ENCODE results near the gene SHISAL2A. TPM values are rescaled to one million over a fixed set of nuclear protein-coding genes. Genes with fewer than 3 reads are reported as not detected.
A peak's percentile ranks its signal among the peaks of the same experiment; 100 is the strongest.

SHISAL2A gene
- total and polyA plus RNA-seq, 2 of the 13 experiments (the other 11 are each of a cell fraction or from before 2014, with no cell fraction given) = not detected

- TF ChIP-seq ZNF768 (CRISPR knock-in tag; IDR thresholded peaks at IDR 0.05) (peak; percentile 61; the same call in 1 of the 2 replicates), DDIT3 (CRISPR knock-in tag; IDR thresholded peaks at IDR 0.05) (no peak), ATAD3A (CRISPR knock-in tag; IDR thresholded peaks at IDR 0.05) (no peak), HNRNPUL1 (IDR thresholded peaks at IDR 0.05; ENCODE audit: low read depth, low read length) (no peak), ELF1 (CRISPR knock-in tag; IDR thresholded peaks at IDR 0.05) (peak; percentile 36; the same call in 1 of the 2 replicates), ZNF761 (CRISPR knock-in tag; conservative IDR thresholded peaks at IDR 0.05) (peak; percentile 62; the same call in 1 of the 2 replicates), NFKBIZ (CRISPR knock-in tag; IDR thresholded peaks at IDR 0.05) (peak; percentile 59; the same call in 1 of the 2 replicates), CREB1 (IDR thresholded peaks at IDR 0.05) (peak; percentile 31; the same call in 1 of the 2 replicates), CREB1 (CRISPR knock-in tag; IDR thresholded peaks at IDR 0.05) (peak; percentile 68), DMAP1 (CRISPR knock-in tag; IDR thresholded peaks at IDR 0.05) (peak; percentile 96), GMEB1 (CRISPR knock-in tag; IDR thresholded peaks at IDR 0.05; ENCODE audit: borderline replicate concordance) (peak; percentile 92), KLF9 (CRISPR knock-in tag; IDR thresholded peaks at IDR 0.05; ENCODE audit: low read depth) (no peak), MEIS1 (CRISPR knock-in tag; IDR thresholded peaks at IDR 0.05; ENCODE audit: borderline replicate concordance) (peak; percentile 8; the same call in 1 of the 2 replicates), EED (CRISPR knock-in tag; IDR thresholded peaks at IDR 0.05) (peak; percentile 95), SAP130 (CRISPR knock-in tag; IDR thresholded peaks at IDR 0.05; ENCODE audit: low read depth) (peak; percentile 90), HNRNPLL (IDR thresholded peaks at IDR 0.05; ENCODE audit: low read depth, low read length, poor library complexity, severe bottlenecking) (peak; percentile 64), FOSL1 (CRISPR knock-in tag; IDR thresholded peaks at IDR 0.05; ENCODE audit: borderline replicate concordance) (no peak; the same call in 1 of the 2 replicates), ZFP36 (IDR thresholded peaks at IDR 0.05; ENCODE audit: borderline replicate concordance, low read depth, low read length, partially characterized antibody) (no peak), ZNF329 (CRISPR knock-in tag; IDR thresholded peaks at IDR 0.05; ENCODE audit: low read depth) (peak; percentile 72), ZNF234 (CRISPR knock-in tag; conservative IDR thresholded peaks at IDR 0.05) (peak; percentile 88; the same call in 1 of the 2 replicates), KLF16 (CRISPR knock-in tag; IDR thresholded peaks at IDR 0.05) (peak; percentile 29 to 78; a peak in 2 of 4 replicates), ZNF704 (CRISPR knock-in tag; IDR thresholded peaks at IDR 0.05; ENCODE audit: borderline replicate concordance) (peak; percentile 84), ARNT (IDR thresholded peaks at IDR 0.05) (no peak), YY1 (IDR thresholded peaks at IDR 0.05; ENCODE audit: insufficient read depth, insufficient replicate concordance, low read depth, low read length) (peak; percentile 90), CAMTA2 (CRISPR knock-in tag; IDR thresholded peaks at IDR 0.05; ENCODE audit: borderline replicate concordance) (0 out of 2 replicates have a peak, but pooled peaks have one; percentile 9), IKZF5 (CRISPR knock-in tag; IDR thresholded peaks at IDR 0.05) (peak; percentile 85)
These were observed 65.1 kb downstream of the SHISAL2A start, which contains the start of gene COA7 (continued) for GRCh38 chr1:52697795-52698674.

All from HepG2 (cell line).